ENCODE results near the gene OR1J4.

OR1J4 gene, protein sequence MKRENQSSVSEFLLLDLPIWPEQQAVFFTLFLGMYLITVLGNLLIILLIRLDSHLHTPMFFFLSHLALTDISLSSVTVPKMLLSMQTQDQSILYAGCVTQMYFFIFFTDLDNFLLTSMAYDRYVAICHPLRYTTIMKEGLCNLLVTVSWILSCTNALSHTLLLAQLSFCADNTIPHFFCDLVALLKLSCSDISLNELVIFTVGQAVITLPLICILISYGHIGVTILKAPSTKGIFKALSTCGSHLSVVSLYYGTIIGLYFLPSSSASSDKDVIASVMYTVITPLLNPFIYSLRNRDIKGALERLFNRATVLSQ

DNA sequence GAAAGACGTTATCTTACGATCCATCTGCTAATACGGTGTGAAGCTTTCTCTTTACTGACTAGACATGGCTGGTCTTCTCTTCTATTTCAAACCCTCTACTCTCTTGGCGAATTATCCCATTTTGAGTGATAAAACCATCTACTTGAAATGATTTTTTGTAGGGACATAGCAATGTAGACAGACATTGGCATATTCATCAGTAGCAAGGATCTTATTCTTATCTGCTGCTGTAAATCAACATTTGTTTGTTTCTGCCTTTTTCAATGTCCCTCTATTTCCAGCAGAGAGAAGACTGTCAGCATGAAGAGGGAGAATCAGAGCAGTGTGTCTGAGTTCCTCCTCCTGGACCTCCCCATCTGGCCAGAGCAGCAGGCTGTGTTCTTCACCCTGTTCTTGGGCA, at the start of gene OR1J4:
TSS of gene OR1J4 (plus strand) at position 301 of the 400 bp plus-strand sequence. CDS start at position 301, 0 bp downstream.
- TF ChIP-seq, protein P1, sequence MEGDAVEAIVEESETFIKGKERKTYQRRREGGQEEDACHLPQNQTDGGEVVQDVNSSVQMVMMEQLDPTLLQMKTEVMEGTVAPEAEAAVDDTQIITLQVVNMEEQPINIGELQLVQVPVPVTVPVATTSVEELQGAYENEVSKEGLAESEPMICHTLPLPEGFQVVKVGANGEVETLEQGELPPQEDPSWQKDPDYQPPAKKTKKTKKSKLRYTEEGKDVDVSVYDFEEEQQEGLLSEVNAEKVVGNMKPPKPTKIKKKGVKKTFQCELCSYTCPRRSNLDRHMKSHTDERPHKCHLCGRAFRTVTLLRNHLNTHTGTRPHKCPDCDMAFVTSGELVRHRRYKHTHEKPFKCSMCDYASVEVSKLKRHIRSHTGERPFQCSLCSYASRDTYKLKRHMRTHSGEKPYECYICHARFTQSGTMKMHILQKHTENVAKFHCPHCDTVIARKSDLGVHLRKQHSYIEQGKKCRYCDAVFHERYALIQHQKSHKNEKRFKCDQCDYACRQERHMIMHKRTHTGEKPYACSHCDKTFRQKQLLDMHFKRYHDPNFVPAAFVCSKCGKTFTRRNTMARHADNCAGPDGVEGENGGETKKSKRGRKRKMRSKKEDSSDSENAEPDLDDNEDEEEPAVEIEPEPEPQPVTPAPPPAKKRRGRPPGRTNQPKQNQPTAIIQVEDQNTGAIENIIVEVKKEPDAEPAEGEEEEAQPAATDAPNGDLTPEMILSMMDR (conservative IDR thresholded peaks at IDR 0.05) = no peak
- H3K27ac ChIP-seq = no peak within 1 kb of the TSS

DNA sequence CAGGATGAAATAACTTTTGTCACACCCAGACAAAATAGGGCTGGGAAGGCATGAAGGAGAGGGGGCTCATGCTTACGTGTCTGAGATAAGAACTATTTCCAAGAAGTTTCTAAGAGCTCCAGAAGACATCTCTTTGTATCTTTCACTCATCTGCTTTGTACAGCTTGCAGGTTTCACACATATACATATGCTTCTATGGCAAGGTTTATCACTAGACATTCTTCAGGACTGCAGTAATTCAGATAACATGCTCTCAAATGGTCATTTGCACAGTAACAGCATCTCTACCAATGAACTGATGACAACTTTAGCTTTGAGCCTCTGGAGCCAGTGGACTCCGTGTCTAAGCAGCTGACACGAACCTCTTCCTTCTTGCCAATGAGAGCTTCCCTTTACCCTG, 44.4 kb upstream of the OR1J4 start:
- H3K27ac ChIP-seq = no peak overlapping the region

DNA sequence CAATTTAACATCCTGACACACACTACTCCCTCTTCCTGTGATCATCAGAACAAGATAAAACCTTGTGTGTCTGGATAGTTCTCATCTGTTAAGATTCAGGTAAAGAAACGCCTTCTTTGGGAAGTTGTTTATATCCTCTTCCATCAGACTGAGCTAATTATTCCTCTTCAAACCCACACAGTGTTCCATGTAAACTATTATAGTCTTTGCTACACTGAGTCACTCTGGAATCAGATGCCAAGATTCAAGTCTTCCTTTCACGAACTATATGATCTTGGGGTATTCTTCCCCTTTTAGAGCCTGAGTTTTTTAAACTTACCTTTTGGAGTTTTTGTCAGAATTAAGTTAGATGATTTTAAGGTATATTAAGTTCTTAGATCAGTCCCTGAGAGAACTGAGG, 43.2 kb upstream of the OR1J4 start:
- no peak overlapping the region for H3K27ac ChIP-seq
- TF ChIP-seq, protein P1 (conservative IDR thresholded peaks at IDR 0.05) = no peak

More for the DNA sequence above, 44.4 kb upstream of the OR1J4 start:
- TF ChIP-seq, protein P1 (conservative IDR thresholded peaks at IDR 0.05) = no peak

DNA sequence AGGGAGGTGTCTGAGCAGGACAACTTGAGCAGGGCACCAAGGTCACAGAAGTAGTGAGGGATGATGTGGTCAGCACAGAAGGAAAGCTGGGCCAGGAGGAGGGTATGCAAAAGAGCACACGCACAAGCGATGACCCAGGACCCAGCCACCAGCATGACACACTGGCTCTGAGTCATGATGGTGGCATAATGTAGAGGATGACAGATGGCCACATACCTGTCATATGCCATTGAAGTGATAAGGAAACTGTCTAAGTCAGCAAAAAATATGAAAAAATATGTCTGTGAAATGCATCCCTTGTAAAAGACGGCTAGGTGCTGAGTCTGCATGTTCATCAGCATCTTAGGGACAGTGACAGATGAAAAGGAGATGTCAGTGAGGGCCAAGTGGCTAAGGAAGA, 41.6 kb upstream of the OR1J4 start:
- no peak overlapping the region for H3K27ac ChIP-seq
- TF ChIP-seq, protein P1 (conservative IDR thresholded peaks at IDR 0.05) = no peak

DNA sequence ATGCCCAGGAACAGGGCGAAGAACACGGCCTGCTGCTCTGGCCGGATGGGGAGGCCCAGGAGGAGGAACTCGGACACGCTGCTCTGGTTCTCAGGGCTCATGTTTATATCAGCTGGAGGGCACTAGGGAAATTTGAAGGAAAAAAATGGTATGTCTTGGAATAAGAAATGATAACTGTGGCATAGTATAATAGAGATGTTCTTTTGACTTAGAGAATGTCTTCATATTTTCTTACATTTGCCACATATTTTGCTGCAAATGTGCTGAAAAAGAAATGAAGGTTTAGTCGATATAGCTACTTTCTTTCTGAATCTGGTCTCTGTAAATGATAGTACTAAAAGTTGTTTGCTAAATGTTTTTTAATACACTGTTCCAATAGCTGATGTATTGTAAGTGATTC, 41.1 kb upstream of the OR1J4 start, which contains the start of gene OR1J1:
TSS of gene OR1J1 (minus strand) at position 101 of the 400 bp plus-strand sequence. CDS start at position 101, 0 bp downstream.
- TF ChIP-seq, protein P1 (conservative IDR thresholded peaks at IDR 0.05) = no peak
- no peak within 1 kb of the TSS for H3K27ac ChIP-seq

DNA sequence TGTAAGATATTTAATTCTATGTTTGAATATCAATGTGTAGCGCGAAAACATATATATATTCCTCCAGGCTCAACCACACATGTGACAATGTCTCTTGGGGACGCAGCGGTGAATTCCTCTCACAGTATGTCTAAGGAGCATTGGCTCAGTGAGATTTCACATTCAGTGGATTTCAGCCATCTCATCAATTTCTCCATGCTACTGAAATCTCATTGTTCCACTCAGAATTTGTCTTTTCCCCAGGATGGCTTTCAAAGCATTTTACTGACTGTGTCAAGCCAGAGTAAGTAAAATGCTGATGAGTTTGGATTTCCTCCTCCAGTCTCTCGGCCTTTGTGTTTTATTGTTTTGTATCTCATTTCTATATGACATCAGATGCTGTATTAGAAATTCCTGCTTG, 39.9 kb upstream of the OR1J4 start:
- H3K27ac ChIP-seq = no peak overlapping the region
- TF ChIP-seq, protein P1 (conservative IDR thresholded peaks at IDR 0.05) = no peak

DNA sequence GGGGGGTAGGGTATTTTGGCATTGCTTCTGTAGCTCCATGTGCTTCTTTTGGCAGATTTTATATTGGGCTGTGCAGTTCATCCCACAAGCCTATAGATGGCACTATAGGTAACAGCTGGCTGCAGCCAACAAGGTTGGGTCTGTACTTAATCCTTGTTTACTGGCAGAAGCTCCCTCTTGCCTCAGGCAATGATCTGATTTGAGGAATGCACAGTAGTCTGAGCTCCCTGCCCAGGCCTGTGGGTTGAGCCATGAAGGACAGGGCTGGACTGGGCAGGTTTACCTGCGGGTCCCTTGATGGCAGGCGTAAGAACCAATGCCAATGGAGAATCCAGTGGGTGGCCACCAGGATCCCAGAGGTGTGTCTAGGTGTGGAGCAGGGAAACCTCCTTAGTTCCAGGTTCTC, 20.1 kb upstream of the OR1J4 start:
- no peak overlapping the region for H3K27ac ChIP-seq
- TF ChIP-seq, protein P1 (conservative IDR thresholded peaks at IDR 0.05) = peak; percentile 83
